ENCODE results near the gene OGFOD3.
"Not testable (repeated sequence)": the region's sequence is repeated elsewhere in the genome, so short reads cannot be mapped to it uniquely, and the experiment has no call there.

The OGFOD3 gene

GRCh38 chr17:82414548-82415281 is 3.7 kb downstream of the OGFOD3 start:
- Histone ChIP-seq H4K20me1 (ENCODE audit: low read depth, low read length) (no peaks in the 10 kb centered on the region; the same call in 1 of the 2 replicates), H3K27ac (ENCODE audit: low read depth, low read length) (no peak overlapping the region), H2AFZ (ENCODE audit: low read depth, low read length, severe bottlenecking) (no peak overlapping the region), H3K36me3 (ENCODE audit: low read length) (no peaks in the 10 kb centered on the region), H3K79me2 (ENCODE audit: insufficient read depth, low read length) (no peaks in the 10 kb centered on the region), H3F3A (ENCODE audit: insufficient read depth) (no peaks in the 10 kb centered on the region), H3K4me3 (ENCODE audit: insufficient read depth, low read length, poor library complexity, severe bottlenecking) (no peak overlapping the region), H3K4me2 (ENCODE audit: low read depth, low read length, poor library complexity, severe bottlenecking) (no peak overlapping the region), H3K9me3 (ENCODE audit: insufficient read depth, low read length) (no peaks in the 10 kb centered on the region), H3K27me3 (ENCODE audit: low read length) (no peaks in the 10 kb centered on the region), H3K9me2 (replicated peaks; ENCODE audit: insufficient read depth, low read length) (no peaks in the 10 kb centered on the region), H3K9ac (ENCODE audit: low read length) (no peak overlapping the region)
- TF ChIP-seq EZH2phosphoT487 (conservative IDR thresholded peaks at IDR 0.05; ENCODE audit: low read length): no peak
- TF ChIP-seq, protein P1, sequence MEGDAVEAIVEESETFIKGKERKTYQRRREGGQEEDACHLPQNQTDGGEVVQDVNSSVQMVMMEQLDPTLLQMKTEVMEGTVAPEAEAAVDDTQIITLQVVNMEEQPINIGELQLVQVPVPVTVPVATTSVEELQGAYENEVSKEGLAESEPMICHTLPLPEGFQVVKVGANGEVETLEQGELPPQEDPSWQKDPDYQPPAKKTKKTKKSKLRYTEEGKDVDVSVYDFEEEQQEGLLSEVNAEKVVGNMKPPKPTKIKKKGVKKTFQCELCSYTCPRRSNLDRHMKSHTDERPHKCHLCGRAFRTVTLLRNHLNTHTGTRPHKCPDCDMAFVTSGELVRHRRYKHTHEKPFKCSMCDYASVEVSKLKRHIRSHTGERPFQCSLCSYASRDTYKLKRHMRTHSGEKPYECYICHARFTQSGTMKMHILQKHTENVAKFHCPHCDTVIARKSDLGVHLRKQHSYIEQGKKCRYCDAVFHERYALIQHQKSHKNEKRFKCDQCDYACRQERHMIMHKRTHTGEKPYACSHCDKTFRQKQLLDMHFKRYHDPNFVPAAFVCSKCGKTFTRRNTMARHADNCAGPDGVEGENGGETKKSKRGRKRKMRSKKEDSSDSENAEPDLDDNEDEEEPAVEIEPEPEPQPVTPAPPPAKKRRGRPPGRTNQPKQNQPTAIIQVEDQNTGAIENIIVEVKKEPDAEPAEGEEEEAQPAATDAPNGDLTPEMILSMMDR (IDR thresholded peaks at IDR 0.05; ENCODE audit: insufficient read depth, low read length, poor library complexity, severe bottlenecking): no peak

GRCh38 chr17:82412535-82413520 is 5.6 kb downstream of the OGFOD3 start:
- no peaks in the 10 kb centered on the region for H3K9me3 ChIP-seq (ENCODE audit: insufficient read depth, low read length)
- no peaks in the 10 kb centered on the region for H3K36me3 ChIP-seq (ENCODE audit: low read length)
- no peak overlapping the region for H3K27ac ChIP-seq (ENCODE audit: low read depth, low read length)
- H3K4me3 ChIP-seq (ENCODE audit: insufficient read depth, low read length, poor library complexity, severe bottlenecking): no peak overlapping the region
- no peak overlapping the region for H3K4me2 ChIP-seq (ENCODE audit: low read depth, low read length, poor library complexity, severe bottlenecking)
- no peaks in the 10 kb centered on the region for H3K9me2 ChIP-seq (replicated peaks; ENCODE audit: insufficient read depth, low read length)
- no peaks in the 10 kb centered on the region for H3K27me3 ChIP-seq (ENCODE audit: low read length)
- TF ChIP-seq EZH2phosphoT487 (conservative IDR thresholded peaks at IDR 0.05; ENCODE audit: low read length): no peak
- TF ChIP-seq, protein P1 (IDR thresholded peaks at IDR 0.05; ENCODE audit: insufficient read depth, low read length, poor library complexity, severe bottlenecking): no peak
- H4K20me1 ChIP-seq (ENCODE audit: low read depth, low read length): no peaks in the 10 kb centered on the region; the same call in 1 of the 2 replicates
- H2AFZ ChIP-seq (ENCODE audit: low read depth, low read length, severe bottlenecking): no peak overlapping the region
- H3F3A ChIP-seq (ENCODE audit: insufficient read depth): no peaks in the 10 kb centered on the region
- no peak overlapping the region for H3K9ac ChIP-seq (ENCODE audit: low read length)
- H3K79me2 ChIP-seq (ENCODE audit: insufficient read depth, low read length): no peaks in the 10 kb centered on the region

- H3K9me3 ChIP-seq (ENCODE audit: insufficient read depth, low read length); H4K20me1 ChIP-seq (ENCODE audit: low read depth, low read length): not testable (repeated sequence)
These were observed 6.3 kb downstream of the OGFOD3 start for GRCh38 chr17:82412081-82412480.

More at GRCh38 chr17:82412081-82412480, 6.3 kb downstream of the OGFOD3 start:
- not testable (repeated sequence) for H3K9me2 ChIP-seq (replicated peaks; ENCODE audit: insufficient read depth, low read length); H3K36me3 ChIP-seq (ENCODE audit: low read length); H2AFZ ChIP-seq (ENCODE audit: low read depth, low read length, severe bottlenecking); H3K27ac ChIP-seq (ENCODE audit: low read depth, low read length); H3F3A ChIP-seq (ENCODE audit: insufficient read depth); H3K4me2 ChIP-seq (ENCODE audit: low read depth, low read length, poor library complexity, severe bottlenecking); H3K9ac ChIP-seq (ENCODE audit: low read length); H3K79me2 ChIP-seq (ENCODE audit: insufficient read depth, low read length); H3K4me3 ChIP-seq (ENCODE audit: insufficient read depth, low read length, poor library complexity, severe bottlenecking); H3K27me3 ChIP-seq (ENCODE audit: low read length)

Measured in SU-DHL-6 (cell line).